ENCODE measurements around the gene GSDMA. TPM values are rescaled to one million over a fixed set of nuclear protein-coding genes. Genes with fewer than 3 reads are reported as not detected.

The GSDMA gene
- total RNA-seq, 2 experiments from 2014 or later = 0.14 TPM; not detected in 1

DNA sequence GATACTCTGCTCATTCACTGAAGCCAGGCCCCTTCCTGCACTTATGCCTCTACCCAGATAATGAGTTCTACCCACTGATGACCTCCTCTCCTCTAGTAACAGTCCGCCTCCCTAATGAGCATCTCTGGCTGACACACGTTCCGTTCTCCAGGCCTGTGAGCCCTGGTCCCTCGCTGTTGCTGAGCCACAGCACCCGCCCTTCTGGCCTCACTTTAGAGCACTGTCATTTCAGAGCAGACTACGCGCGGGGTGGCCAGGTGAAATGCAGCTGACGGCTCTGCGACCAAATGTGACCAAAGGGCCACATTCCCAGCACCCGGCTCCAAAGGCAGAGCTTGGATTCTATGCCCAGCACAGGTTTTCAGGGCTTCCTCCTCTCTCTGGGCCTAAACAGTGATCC lies 31.6 kb downstream of the GSDMA start:
- Mint-ChIP-seq H3K36me3 (ENCODE audit: low read depth) (peaks cover 87% of the 10 kb centered on the region), H3K27me3 (no peaks in the 10 kb centered on the region), H3K4me3 (no peak overlapping the region), H3K4me1 (ENCODE audit: low read depth) (no peaks in the 10 kb centered on the region), H3K9me3 (no peaks in the 10 kb centered on the region), H3K27ac (no peak overlapping the region)
- TF ChIP-seq, protein P1, sequence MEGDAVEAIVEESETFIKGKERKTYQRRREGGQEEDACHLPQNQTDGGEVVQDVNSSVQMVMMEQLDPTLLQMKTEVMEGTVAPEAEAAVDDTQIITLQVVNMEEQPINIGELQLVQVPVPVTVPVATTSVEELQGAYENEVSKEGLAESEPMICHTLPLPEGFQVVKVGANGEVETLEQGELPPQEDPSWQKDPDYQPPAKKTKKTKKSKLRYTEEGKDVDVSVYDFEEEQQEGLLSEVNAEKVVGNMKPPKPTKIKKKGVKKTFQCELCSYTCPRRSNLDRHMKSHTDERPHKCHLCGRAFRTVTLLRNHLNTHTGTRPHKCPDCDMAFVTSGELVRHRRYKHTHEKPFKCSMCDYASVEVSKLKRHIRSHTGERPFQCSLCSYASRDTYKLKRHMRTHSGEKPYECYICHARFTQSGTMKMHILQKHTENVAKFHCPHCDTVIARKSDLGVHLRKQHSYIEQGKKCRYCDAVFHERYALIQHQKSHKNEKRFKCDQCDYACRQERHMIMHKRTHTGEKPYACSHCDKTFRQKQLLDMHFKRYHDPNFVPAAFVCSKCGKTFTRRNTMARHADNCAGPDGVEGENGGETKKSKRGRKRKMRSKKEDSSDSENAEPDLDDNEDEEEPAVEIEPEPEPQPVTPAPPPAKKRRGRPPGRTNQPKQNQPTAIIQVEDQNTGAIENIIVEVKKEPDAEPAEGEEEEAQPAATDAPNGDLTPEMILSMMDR (IDR thresholded peaks at IDR 0.05) = no peak
- no peak overlapping the region for H3K4me3 ChIP-seq (ENCODE audit: low read length)
- intact Hi-C loops (cut with DNase I, micrococcal nuclease) = no loop called here
- no peaks in the 10 kb centered on the region for H3K27me3 ChIP-seq (ENCODE audit: control insufficient read depth in 1 of 2, insufficient read depth in 2 of 2, low read length in 2 of 2)
- no peak overlapping the region for H3K27ac ChIP-seq (ENCODE audit: low read depth in 1 of 2, low read length in 2 of 2)
- CTCF ChIA-PET = no interaction called here
- H3K36me3 ChIP-seq (ENCODE audit: insufficient read depth, low read length) = peaks cover 84% of the 10 kb centered on the region
- no peaks in the 10 kb centered on the region for H3K9me3 ChIP-seq (ENCODE audit: control insufficient read depth in 1 of 2, insufficient read depth in 1 of 2, low read length in 2 of 2)
- POLR2A ChIA-PET = no interaction called here
- DNase-seq = no peak
- no peak for ATAC-seq (ENCODE audit: poor library complexity)
- H3K4me1 ChIP-seq (ENCODE audit: insufficient read depth, low read length) = no peaks in the 10 kb centered on the region

GRCh38 chr17:39995438-39995837 lies 32.6 kb downstream of the GSDMA start:
- H3K27ac Mint-ChIP-seq = no peak overlapping the region
- CTCF ChIA-PET = no interaction called here
- no peaks in the 10 kb centered on the region for H3K9me3 ChIP-seq (ENCODE audit: control insufficient read depth in 1 of 2, insufficient read depth in 1 of 2, low read length in 2 of 2)

GRCh38 chr17:39996162-39996561 lies 33.4 kb downstream of the GSDMA start:
- Mint-ChIP-seq H3K27me3 (no peaks in the 10 kb centered on the region), H3K36me3 (ENCODE audit: low read depth) (peaks cover 71% of the 10 kb centered on the region), H3K27ac (no peak overlapping the region), H3K4me1 (ENCODE audit: low read depth) (no peaks in the 10 kb centered on the region), H3K9me3 (no peaks in the 10 kb centered on the region), H3K4me3 (no peak overlapping the region)
- Histone ChIP-seq H3K4me1 (ENCODE audit: insufficient read depth, low read length) (no peaks in the 10 kb centered on the region), H3K36me3 (ENCODE audit: insufficient read depth, low read length) (peaks cover 67% of the 10 kb centered on the region), H3K27ac (ENCODE audit: low read depth in 1 of 2, low read length in 2 of 2) (no peak overlapping the region), H3K4me3 (ENCODE audit: low read length) (no peak overlapping the region), H3K27me3 (ENCODE audit: control insufficient read depth in 1 of 2, insufficient read depth in 2 of 2, low read length in 2 of 2) (no peaks in the 10 kb centered on the region), H3K9me3 (ENCODE audit: control insufficient read depth in 1 of 2, insufficient read depth in 1 of 2, low read length in 2 of 2) (no peaks in the 10 kb centered on the region)
- POLR2A ChIA-PET = no interaction called here
- TF ChIP-seq, protein P1 (IDR thresholded peaks at IDR 0.05) = no peak
- CTCF ChIA-PET = no interaction called here
- intact Hi-C loops (cut with DNase I, micrococcal nuclease) = no loop called here
- DNase-seq = no peak
- no peak for ATAC-seq (ENCODE audit: poor library complexity)

More at GRCh38 chr17:39995438-39995837, 32.6 kb downstream of the GSDMA start:
- Mint-ChIP-seq H3K4me1 (ENCODE audit: low read depth) (no peaks in the 10 kb centered on the region), H3K9me3 (no peaks in the 10 kb centered on the region), H3K27me3 (no peaks in the 10 kb centered on the region), H3K36me3 (ENCODE audit: low read depth) (peaks cover 78% of the 10 kb centered on the region), H3K4me3 (no peak overlapping the region)
- ATAC-seq (ENCODE audit: poor library complexity) = no peak
- H3K4me1 ChIP-seq (ENCODE audit: insufficient read depth, low read length) = no peaks in the 10 kb centered on the region
- intact Hi-C loops (cut with DNase I, micrococcal nuclease) = no loop called here
- no peak for DNase-seq
- H3K27ac ChIP-seq (ENCODE audit: low read depth in 1 of 2, low read length in 2 of 2) = no peak overlapping the region
- POLR2A ChIA-PET = no interaction called here
- TF ChIP-seq, protein P1 (IDR thresholded peaks at IDR 0.05) = no peak
- no peaks in the 10 kb centered on the region for H3K27me3 ChIP-seq (ENCODE audit: control insufficient read depth in 1 of 2, insufficient read depth in 2 of 2, low read length in 2 of 2)
- H3K4me3 ChIP-seq (ENCODE audit: low read length) = no peak overlapping the region
- peaks cover 74% of the 10 kb centered on the region for H3K36me3 ChIP-seq (ENCODE audit: insufficient read depth, low read length)

Measured in CD4-positive, alpha-beta T cell (primary cell).